H1 (cell line): ENCODE data around the gene C1orf116. TPM values are rescaled to one million over a fixed set of nuclear protein-coding genes. Genes with fewer than 3 reads are reported as not detected.

Experiments used
- CTCF ChIA-PET: fragments of 300-600 bp; sonication (Branson Sonifier 250); formaldehyde crosslinking; loops from one replicate; lab custom pipeline; 2021; ENCODE audit not compliant: partially characterized antibody; lab: Charles Lee
- POLR2A ChIA-PET: fragments of 300-600 bp; sonication (Branson Sonifier 250); formaldehyde crosslinking; loops from one replicate; lab custom pipeline; 2021; ENCODE audit warnings: inconsistent platforms; ENCODE audit not compliant: partially characterized antibody; lab: Charles Lee
- DNase-seq, 2 experiments: peaks; one replicate each; pipeline versions ENCODE4 v3.0.0 to v3.0.0-alpha.2; 2010 to 2022; ENCODE audit warnings: low spot score in 2 of 2, low read depth in 1 of 2, mixed read lengths in 1 of 2
- FAIRE-seq: peaks from 2 replicates; lab custom pipeline; 2011; peaks lifted over from hg19 to GRCh38; lab: Jason Lieb, UNC
- H2AFZ ChIP-seq: 2 replicates; pipeline ENCODE4 v1.8.1; 2012; ENCODE audit warnings: low read length, inconsistent platforms
- H2AK5ac ChIP-seq: 2 replicates; pipeline ENCODE4 v1.6.1; 2013; ENCODE audit warnings: low read depth, low read length
- H2BK120ac ChIP-seq: replicated peaks from 2 replicates; pipeline ENCODE3; 2013; ENCODE audit warnings: low read depth, low read length, inconsistent platforms
- H2BK12ac ChIP-seq: 2 replicates; pipeline ENCODE4 v1.6.1; 2013; ENCODE audit warnings: low read depth, low read length
- H2BK15ac ChIP-seq: 2 replicates; pipeline ENCODE4 v1.6.1; 2013; ENCODE audit warnings: low read length
- H2BK20ac ChIP-seq: 2 replicates; pipeline ENCODE4 v1.6.1; 2013; ENCODE audit warnings: low read length
- H2BK5ac ChIP-seq: 2 replicates; pipeline ENCODE4 v1.6.1; 2013; ENCODE audit warnings: low read depth, low read length
- H3K14ac ChIP-seq: 2 replicates; pipeline ENCODE4 v1.6.1; 2013; ENCODE audit warnings: inconsistent platforms; ENCODE audit not compliant: insufficient read length
- H3K18ac ChIP-seq: 2 replicates; pipeline ENCODE4 v1.6.1; 2013; ENCODE audit warnings: low read length; ENCODE audit errors: extremely low read depth
- H3K23ac ChIP-seq: 2 replicates; pipeline ENCODE4 v1.6.1; 2013; ENCODE audit warnings: inconsistent platforms; ENCODE audit not compliant: insufficient read length
- H3K23me2 ChIP-seq: 2 replicates; pipeline ENCODE4 v1.6.1; 2013; ENCODE audit warnings: low read depth, low read length
- H3K27ac ChIP-seq: 2 replicates; pipeline ENCODE4 v1.6.1; 2011; ENCODE audit warnings: low read depth, low read length, inconsistent platforms
- H3K27me3 ChIP-seq, 4 experiments: replicated peaks in 1 of 4; 1 replicate in 1 of 4; 2 replicates in 3 of 4; pipeline versions ENCODE4 v1.6.1 to v1.8.1; 2011 to 2013; ENCODE audit warnings: low read length in 3 of 4, mild to moderate bottlenecking in 3 of 4, inconsistent platforms in 2 of 4, mixed read lengths in 2 of 4, moderate library complexity in 1 of 4; ENCODE audit not compliant: control insufficient read depth in 3 of 4, insufficient read depth in 3 of 4; ENCODE audit errors: extremely low read depth in 1 of 4
- H3K36me3 ChIP-seq, 4 experiments: 2 replicates each; pipeline versions ENCODE4 v1.6.1 to v1.8.1; 2011 to 2013; ENCODE audit warnings: mild to moderate bottlenecking in 4 of 4, low read length in 3 of 4, moderate library complexity in 2 of 4, control low read depth in 1 of 4, inconsistent platforms in 1 of 4; ENCODE audit not compliant: insufficient read depth in 4 of 4, control insufficient read depth in 2 of 4
- H3K4ac ChIP-seq: replicated peaks from 2 replicates; pipeline ENCODE3; 2013; ENCODE audit warnings: low read length, low read depth, mixed read lengths, inconsistent platforms; ENCODE audit not compliant: insufficient read length
- H3K4me1 ChIP-seq, 4 experiments: replicated peaks in 1 of 4; 1 replicate in 1 of 4; 2 replicates in 3 of 4; pipeline versions ENCODE4 v1.6.1 to v1.8.1; 2011 to 2013; ENCODE audit warnings: low read length in 3 of 4, inconsistent platforms in 2 of 4, mixed read lengths in 1 of 4; ENCODE audit not compliant: insufficient read depth in 4 of 4, control insufficient read depth in 3 of 4
- H3K4me2 ChIP-seq, 2 experiments: 2 replicates each; pipeline versions ENCODE4 v1.6.1 to v1.8.1; 2011 to 2013; ENCODE audit warnings: low read depth in 2 of 2, low read length in 2 of 2, control low read depth in 1 of 2, inconsistent platforms in 1 of 2, mild to moderate bottlenecking in 1 of 2; ENCODE audit not compliant: insufficient read depth in 1 of 2
- H3K4me3 ChIP-seq, 4 experiments: fragments of 200-600, 300-600 bp in 1 of 4; sonication (generic), shearing (Covaris generic), sonication (Bioruptor Twin) in 1 of 4; 2 replicates each; pipeline versions ENCODE4 v1.5.1 to v1.8.1; 2011 to 2016; ENCODE audit warnings: low read length in 4 of 4, low read depth in 3 of 4, control low read depth in 2 of 4, inconsistent platforms in 2 of 4, mild to moderate bottlenecking in 2 of 4, mixed read lengths in 1 of 4, moderate library complexity in 1 of 4; ENCODE audit not compliant: insufficient read depth in 2 of 4; ENCODE audit errors: extremely low read depth in 1 of 4
- H3K56ac ChIP-seq: replicated peaks from 2 replicates; pipeline ENCODE3; 2013; ENCODE audit warnings: low read depth, mild to moderate bottlenecking, mixed read lengths, low read length, inconsistent platforms; ENCODE audit not compliant: insufficient read length
- H3K79me1 ChIP-seq: 2 replicates; pipeline ENCODE4 v1.6.1; 2013; ENCODE audit warnings: low read depth, low read length, control low read depth
- H3K79me2 ChIP-seq, 2 experiments: 2 replicates each; pipeline versions ENCODE4 v1.6.1 to v1.8.1; 2012 to 2013; ENCODE audit warnings: low read length in 2 of 2, mild to moderate bottlenecking in 2 of 2, inconsistent platforms in 1 of 2; ENCODE audit not compliant: insufficient read depth in 2 of 2, control insufficient read depth in 1 of 2
- H3K9ac ChIP-seq, 4 experiments: replicated peaks in 1 of 4; 1 replicate in 1 of 4; 2 replicates in 3 of 4; pipeline versions ENCODE4 v1.6.1 to v1.8.1; 2011 to 2013; ENCODE audit warnings: low read depth in 3 of 4, low read length in 3 of 4, control low read depth in 2 of 4, mild to moderate bottlenecking in 2 of 4, moderate library complexity in 2 of 4, inconsistent platforms in 1 of 4; ENCODE audit errors: extremely low read depth in 1 of 4
- H3K9me3 ChIP-seq, 2 experiments: 2 replicates each; pipeline versions ENCODE4 v1.6.1 to v1.8.1; 2012 to 2013; ENCODE audit warnings: mild to moderate bottlenecking in 2 of 2, moderate library complexity in 2 of 2, control low read depth in 1 of 2, inconsistent platforms in 1 of 2, low read depth in 1 of 2, low read length in 1 of 2, mixed read lengths in 1 of 2; ENCODE audit not compliant: insufficient read depth in 2 of 2
- H4K20me1 ChIP-seq, 2 experiments: replicated peaks in 1 of 2; 2 replicates each; pipeline versions ENCODE3 to v1.8.1; 2011 to 2013; ENCODE audit warnings: inconsistent platforms in 2 of 2, low read length in 2 of 2, mild to moderate bottlenecking in 1 of 2; ENCODE audit not compliant: insufficient read depth in 2 of 2, control insufficient read depth in 1 of 2
- H4K5ac ChIP-seq: 2 replicates; pipeline ENCODE4 v1.6.1; 2013; ENCODE audit warnings: low read length, low read depth, mixed read lengths, inconsistent platforms; ENCODE audit not compliant: insufficient read length
- H4K8ac ChIP-seq: 2 replicates; pipeline ENCODE4 v1.8.0; 2013; ENCODE audit warnings: mild to moderate bottlenecking, moderate library complexity, low read length, inconsistent platforms; ENCODE audit not compliant: insufficient read depth; ENCODE audit errors: extremely low read depth
- H4K91ac ChIP-seq: replicated peaks from 2 replicates; pipeline ENCODE3; 2013; ENCODE audit warnings: low read length, mixed read lengths, inconsistent platforms; ENCODE audit not compliant: insufficient read length
- BRCA1 ChIP-seq: IDR thresholded peaks from 2 replicates; pipeline ENCODE4 v1.6.1; 2012; ENCODE audit warnings: low read depth, low read length, improper control_type of control experiment
- CBX8 ChIP-seq: fragments of 300-800, 300-1000 bp; sonication (generic); IDR thresholded peaks from 2 replicates; pipeline ENCODE4 v1.7.1; 2016; ENCODE audit warnings: low read depth, low read length, borderline replicate concordance
- CTBP2 ChIP-seq: IDR thresholded peaks from 2 replicates; pipeline ENCODE4 v1.7.0; 2011; ENCODE audit warnings: borderline replicate concordance, mild to moderate bottlenecking, moderate library complexity, mixed read lengths, low read length; ENCODE audit not compliant: insufficient read depth, insufficient read length
- EGR1 ChIP-seq: IDR thresholded peaks from 2 replicates; pipeline ENCODE4 v1.6.1; 2011; ENCODE audit warnings: low read depth, low read length, borderline replicate concordance
- JUND ChIP-seq: IDR thresholded peaks from 2 replicates; pipeline ENCODE4 v1.6.1; 2011; ENCODE audit warnings: mild to moderate bottlenecking, improper control_type of control experiment, low read length
- KDM1A ChIP-seq: fragments of 200-600, 300-600 bp; sonication (generic); IDR thresholded peaks from 2 replicates; pipeline ENCODE4 v1.7.1; 2016; ENCODE audit warnings: mild to moderate bottlenecking, low read length, borderline replicate concordance
- RBBP5 ChIP-seq: IDR thresholded peaks from 2 replicates; pipeline ENCODE4 v1.7.1; 2012; ENCODE audit warnings: low read depth, mild to moderate bottlenecking, inconsistent platforms, low read length, moderate library complexity, borderline replicate concordance
- SIRT6 ChIP-seq: IDR thresholded peaks from one replicate; pipeline ENCODE4 v1.7.1; 2012; ENCODE audit warnings: low read length, inconsistent platforms
- SIX5 ChIP-seq: IDR thresholded peaks from 2 replicates; pipeline ENCODE4 v1.6.1; 2011; ENCODE audit warnings: mild to moderate bottlenecking, low read depth, low read length
- SP2 ChIP-seq: IDR thresholded peaks from 2 replicates; pipeline ENCODE4 v1.6.1; 2012; ENCODE audit warnings: mild to moderate bottlenecking, low read length, inconsistent platforms
- TBP ChIP-seq: IDR thresholded peaks from 2 replicates; pipeline ENCODE4 v1.6.1; 2011; ENCODE audit warnings: low read depth, low read length, improper control_type of control experiment
- ZNF274 ChIP-seq: IDR thresholded peaks from 2 replicates; pipeline ENCODE4 v1.7.0; 2012; ENCODE audit warnings: low read length, borderline replicate concordance; ENCODE audit errors: extremely low read depth
- WGBS, 2 experiments: shearing (Covaris generic) in 1 of 2; methylation state at CpG; one replicate each; pipeline versions ENCODE4 v1.1.6 to v1.1.7; 2013 to 2015; ENCODE audit warnings: low lambda C conversion rate in 2 of 2, mixed read lengths in 2 of 2, inconsistent platforms in 1 of 2, low coverage in 1 of 2, missing lambda C conversion rate in 1 of 2; ENCODE audit not compliant: insufficient replicate concordance in 2 of 2, insufficient coverage in 1 of 2, insufficient read length in 1 of 2; ENCODE audit errors: extremely low coverage in 1 of 2, missing lambda C conversion rate in 1 of 2; 5-methylcytosine and 5-hydroxymethylcytosine counted together
- polyA plus RNA-seq, 7 experiments: library from polyadenylated mRNA; depleted of rRNA in 3 of 7; stranded (reverse) in 5 of 7; unstranded in 2 of 7; fragments of >200 nt in 5 of 7; fragments of 200-250 nt in 2 of 7; gene quantifications; 1 replicate in 5 of 7; 2 replicates in 1 of 7; 4 replicates in 1 of 7; pipeline versions ENCODE4 v1.2.1 to v1.2.3, GENCODE V29; 2011 to 2013; ENCODE audit warnings: missing spikeins in 2 of 7, mixed read lengths in 2 of 7
- total RNA-seq: library from RNA; stranded (reverse); fragmentation: NEBNext Ultra II Directional; extraction: Animal tissue kit (Norgen Biotek cat#: 25700); gene quantifications from 2 replicates; pipeline ENCODE4 v1.2.1, GENCODE V29; 2021

Gene C1orf116
- total and polyA plus RNA-seq, 2 of the 8 experiments (the other 6 are each of a cell fraction or from before 2014, with no cell fraction given): 2.2 to 3.9 TPM

DNA sequence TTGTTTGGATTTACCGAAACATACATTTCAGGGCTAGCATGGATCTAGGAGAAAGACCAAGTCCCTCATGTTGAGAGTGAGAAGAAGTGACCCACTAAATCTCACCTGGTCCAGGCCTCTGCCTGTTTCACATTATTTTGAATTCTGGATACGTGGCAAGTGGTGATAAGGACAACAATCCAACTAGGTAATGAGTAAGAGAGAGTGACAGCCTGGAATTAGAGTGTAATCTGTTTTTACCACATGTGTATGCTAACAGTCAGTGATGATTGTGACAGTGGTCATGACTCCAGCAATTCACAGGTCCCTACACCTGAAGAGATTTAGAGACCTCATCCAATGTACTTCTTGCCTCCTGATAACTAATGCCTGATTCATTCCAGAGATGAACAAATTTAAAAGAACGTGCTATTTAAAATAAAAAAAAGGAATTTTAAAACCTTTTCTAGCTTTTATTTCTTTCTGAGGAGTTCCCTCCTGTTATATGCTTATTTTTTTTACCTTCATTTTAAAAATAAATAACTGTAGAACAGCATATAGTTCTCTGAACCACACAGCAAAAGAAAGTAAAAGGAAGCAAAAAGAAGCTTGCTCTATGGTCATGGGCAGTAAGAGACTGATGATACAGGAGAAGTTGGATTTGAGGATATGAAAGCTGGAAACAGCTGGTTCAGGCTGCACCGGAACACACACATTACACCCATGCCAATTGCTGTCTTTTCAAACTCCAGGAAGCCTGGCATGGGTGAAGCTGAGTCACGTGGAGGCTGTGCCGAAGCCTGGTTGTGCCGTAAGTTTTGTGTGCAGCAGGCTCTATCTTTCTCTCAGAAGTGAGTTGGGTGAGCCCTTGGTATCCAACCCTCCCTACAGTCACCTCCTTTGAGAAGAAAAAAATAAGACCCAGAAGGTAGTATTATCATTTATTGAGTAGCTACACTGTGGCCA lies 14.7 kb downstream of the C1orf116 start:
- H3K4ac ChIP-seq: peak overlapping the region; percentile 58
- no peak overlapping the region for H4K5ac ChIP-seq
- H4K91ac ChIP-seq: no peak overlapping the region
- DNase-seq (no peak), FAIRE-seq (no peak)
- H3K4me2 ChIP-seq: no peak overlapping the region
- no peak overlapping the region for H4K8ac ChIP-seq
- ChIA-PET CTCF (interaction anchor here (0.8 to 10.5 kb wide), 3 partner anchors 10 to 384 kb away, joined by 3 to 122 read pairs (median 3); no protein-coding TSS in a partner anchor), POLR2A (no interaction called here)
- no peaks in the 10 kb centered on the region for H3K27me3 ChIP-seq
- H3K36me3 ChIP-seq: no peaks in the 10 kb centered on the region; a peak in 1 of 8 replicates
- no peak overlapping the region for H2BK15ac ChIP-seq
- H3K9ac ChIP-seq: no peak overlapping the region
- H3K79me1 ChIP-seq: no peaks in the 10 kb centered on the region
- no peak overlapping the region for H3K27ac ChIP-seq
- no peaks in the 10 kb centered on the region for H3K79me2 ChIP-seq
- no peak overlapping the region for H2BK12ac ChIP-seq
- no peak overlapping the region for H3K4me3 ChIP-seq
- H2AFZ ChIP-seq: no peak overlapping the region
- no peaks in the 10 kb centered on the region for H3K4me1 ChIP-seq
- no peaks in the 10 kb centered on the region for H3K23me2 ChIP-seq
- no peak overlapping the region for H3K18ac ChIP-seq
- H3K23ac ChIP-seq: no peak overlapping the region
- no peak overlapping the region for H3K56ac ChIP-seq
- no peak overlapping the region for H2BK120ac ChIP-seq
- H2BK20ac ChIP-seq: no peak overlapping the region
- H2AK5ac ChIP-seq: no peak overlapping the region
- H4K20me1 ChIP-seq: no peaks in the 10 kb centered on the region
- no peak overlapping the region for H2BK5ac ChIP-seq
- WGBS, 2 experiments: 87% methylated on average over 7 of the region's 7 CpGs; no CpG with 5 or more reads in 1 of the 2 experiments
- H3K9me3 ChIP-seq: no peaks in the 10 kb centered on the region
- no peak overlapping the region for H3K14ac ChIP-seq
- TF ChIP-seq SIX5 (no peak), KDM1A (no peak), EGR1 (no peak), TBP (no peak), SIRT6 (no peak), BRCA1 (no peak), CBX8 (no peak), RBBP5 (no peak), SP2 (no peak), JUND (no peak), CTBP2 (no peak), ZNF274 (no peak)
